GM23338 (cell line): ENCODE measurements around the gene CACTIN. TPM values are rescaled to one million over a fixed set of nuclear protein-coding genes. Genes with fewer than 3 reads are reported as not detected.

Experiments used
- ATAC-seq: fragments of 200-7000 bp; cut with Tn5 transposase; 3 replicates; pipeline ENCODE4 v1.9.1; 2020
- DNase-seq: peaks from one replicate; pipeline ENCODE4 v3.0.0-alpha.2; 2015; ENCODE audit warnings: low spot score
- H2AFZ ChIP-seq: fragments of 200-600 bp; sonication (generic); 2 replicates; pipeline ENCODE4 v1.8.0; 2016; ENCODE audit warnings: antibody characterized with exemption, mild to moderate bottlenecking, moderate library complexity
- H3F3A ChIP-seq: fragments of 200-600 bp; sonication (generic); replicated peaks from 2 replicates; pipeline ENCODE4 v1.8.0; 2017; ENCODE audit warnings: antibody characterized with exemption, mixed run types, low read depth
- H3K27ac ChIP-seq: fragments of 200-600 bp; sonication (generic); 2 replicates; pipeline ENCODE4 v1.6.1; 2016; ENCODE audit warnings: low read depth
- H3K27me3 ChIP-seq: fragments of 200-600 bp; sonication (generic); 2 replicates; pipeline ENCODE4 v1.8.0; 2016; ENCODE audit warnings: mild to moderate bottlenecking, mixed run types, moderate library complexity; ENCODE audit not compliant: insufficient read depth
- H3K36me3 ChIP-seq: fragments of 200-600 bp; sonication (generic); 2 replicates; pipeline ENCODE4 v1.8.0; 2016; ENCODE audit warnings: mild to moderate bottlenecking; ENCODE audit not compliant: insufficient read depth
- H3K4me1 ChIP-seq: fragments of 200-600 bp; sonication (generic); 2 replicates; pipeline ENCODE4 v1.8.0; 2016; ENCODE audit warnings: mild to moderate bottlenecking, moderate library complexity; ENCODE audit not compliant: insufficient read depth
- H3K4me2 ChIP-seq: fragments of 200-600 bp; sonication (generic); 2 replicates; pipeline ENCODE4 v1.7.1; 2017; ENCODE audit warnings: mixed run types
- H3K4me3 ChIP-seq: fragments of 200-600 bp; sonication (generic); 2 replicates; pipeline ENCODE4 v1.6.1; 2016; ENCODE audit warnings: mixed run types
- H3K79me2 ChIP-seq: fragments of 200-600 bp; sonication (generic); replicated peaks from 2 replicates; pipeline ENCODE4 v1.8.0; 2017; ENCODE audit warnings: mild to moderate bottlenecking; ENCODE audit not compliant: insufficient read depth
- H3K9me2 ChIP-seq: fragments of 200-600 bp; sonication (generic); 2 replicates; pipeline ENCODE4 v1.8.0; 2017; ENCODE audit not compliant: insufficient read depth
- H4K20me1 ChIP-seq: fragments of 200-600 bp; sonication (generic); replicated peaks from 2 replicates; pipeline ENCODE4 v1.8.0; 2017; ENCODE audit warnings: mild to moderate bottlenecking; ENCODE audit not compliant: insufficient read depth
- H3K27ac Mint-ChIP-seq: 2 replicates; pipeline ENCODE4 v1.8.0; 2020; ENCODE audit warnings: inconsistent platforms, mild to moderate bottlenecking, moderate library complexity, mixed read lengths
- H3K27me3 Mint-ChIP-seq: 3 replicates; pipeline ENCODE4 v1.8.0; 2022; ENCODE audit warnings: low read depth, mild to moderate bottlenecking, moderate library complexity, mixed read lengths, inconsistent platforms; ENCODE audit not compliant: insufficient read depth, poor library complexity
- H3K36me3 Mint-ChIP-seq: 3 replicates; pipeline ENCODE4 v1.8.0; 2021; ENCODE audit warnings: low read depth, mild to moderate bottlenecking, inconsistent platforms, moderate library complexity, mixed read lengths
- H3K4me1 Mint-ChIP-seq: 3 replicates; pipeline ENCODE4 v1.8.0; 2020; ENCODE audit warnings: mild to moderate bottlenecking, inconsistent platforms, mixed read lengths
- H3K4me3 Mint-ChIP-seq: 3 replicates; pipeline ENCODE4 v1.8.0; 2021; ENCODE audit warnings: moderate library complexity, mild to moderate bottlenecking, inconsistent platforms, mixed read lengths
- H3K9me3 Mint-ChIP-seq: 3 replicates; pipeline ENCODE4 v1.8.0; 2020; ENCODE audit warnings: moderate library complexity, mild to moderate bottlenecking, inconsistent platforms, mixed read lengths
- CREB1 ChIP-seq: fragments of 250-450 bp; sonication (Bioruptor Pico); IDR thresholded peaks from 2 replicates; pipeline ENCODE4 v1.5.0; 2020; ENCODE audit warnings: low read depth, mild to moderate bottlenecking, moderate library complexity
- ETS1 ChIP-seq: IDR thresholded peaks from 2 replicates; pipeline ENCODE4 v1.6.1; 2016; ENCODE audit warnings: antibody characterized with exemption
- EZH2phosphoT487 ChIP-seq: fragments of 200-600 bp; sonication (generic); IDR thresholded peaks from one replicate; pipeline ENCODE4 v1.8.1; 2018; ENCODE audit warnings: antibody characterized with exemption; ENCODE audit not compliant: unreplicated experiment
- JUNB ChIP-seq: IDR thresholded peaks from one replicate; pipeline ENCODE4 v1.6.1; 2016; ENCODE audit warnings: antibody characterized with exemption; ENCODE audit not compliant: unreplicated experiment
- NANOG ChIP-seq: IDR thresholded peaks from 2 replicates; pipeline ENCODE4 v1.6.1; 2016; ENCODE audit warnings: antibody characterized with exemption, borderline replicate concordance
- POLR2AphosphoS5 ChIP-seq: IDR thresholded peaks from 2 replicates; pipeline ENCODE4 v1.6.1; 2016; ENCODE audit warnings: antibody characterized with exemption, low read depth
- STAT1 ChIP-seq: IDR thresholded peaks from one replicate; pipeline ENCODE4 v1.6.1; 2016; ENCODE audit warnings: antibody characterized with exemption; ENCODE audit not compliant: unreplicated experiment
- ZNF114 ChIP-seq: fragments of 250-450 bp; sonication (Bioruptor Pico); IDR thresholded peaks from 2 replicates; pipeline ENCODE4 v1.5.0; 2020; ENCODE audit warnings: mild to moderate bottlenecking, moderate library complexity
- ZNF331 ChIP-seq: fragments of 250-450 bp; sonication (Bioruptor Pico); IDR thresholded peaks from 2 replicates; pipeline ENCODE4 v1.5.0; 2020; ENCODE audit warnings: low read depth, mild to moderate bottlenecking, moderate library complexity
- polyA plus RNA-seq: library from polyadenylated mRNA; unstranded; fragments of >200 nt; fragmentation: Nextera tagmentation; extraction: Ambion mirVana; gene quantifications from 2 replicates; pipeline ENCODE4 v1.2.1, GENCODE V29; 2016
- total RNA-seq: library from RNA; depleted of rRNA; stranded (reverse); fragments of >200 nt; shearing (Covaris generic); gene quantifications from 2 replicates; pipeline ENCODE4 v1.2.3, GENCODE V29; 2014
- TF ChIP-seq, protein P1 (sequence below), 2 experiments: fragments of 200-600 bp in 1 of 2; sonication (generic) in 1 of 2; conservative IDR thresholded peaks; 2 replicates each; pipeline versions ENCODE4 v1.5.1 to v1.6.1; 2016 to 2017; ENCODE audit warnings: antibody characterized with exemption in 2 of 2, low read depth in 2 of 2, mild to moderate bottlenecking in 2 of 2, moderate library complexity in 1 of 2
- TF ChIP-seq, protein P2 (sequence below): IDR thresholded peaks from one replicate; pipeline ENCODE4 v1.6.1; 2018; ENCODE audit warnings: antibody characterized with exemption; ENCODE audit not compliant: unreplicated experiment

The CACTIN gene
- total and polyA plus RNA-seq, 2 experiments from 2014 or later, result 14.3 to 47.4 TPM

GRCh38 chr19:3632098-3632497, 5.5 kb upstream of the CACTIN start (continued):
- TF ChIP-seq ETS1, result no peak
- TF ChIP-seq CREB1 (CRISPR knock-in tag), result no peak
- no peak for TF ChIP-seq NANOG
- TF ChIP-seq, protein P1, sequence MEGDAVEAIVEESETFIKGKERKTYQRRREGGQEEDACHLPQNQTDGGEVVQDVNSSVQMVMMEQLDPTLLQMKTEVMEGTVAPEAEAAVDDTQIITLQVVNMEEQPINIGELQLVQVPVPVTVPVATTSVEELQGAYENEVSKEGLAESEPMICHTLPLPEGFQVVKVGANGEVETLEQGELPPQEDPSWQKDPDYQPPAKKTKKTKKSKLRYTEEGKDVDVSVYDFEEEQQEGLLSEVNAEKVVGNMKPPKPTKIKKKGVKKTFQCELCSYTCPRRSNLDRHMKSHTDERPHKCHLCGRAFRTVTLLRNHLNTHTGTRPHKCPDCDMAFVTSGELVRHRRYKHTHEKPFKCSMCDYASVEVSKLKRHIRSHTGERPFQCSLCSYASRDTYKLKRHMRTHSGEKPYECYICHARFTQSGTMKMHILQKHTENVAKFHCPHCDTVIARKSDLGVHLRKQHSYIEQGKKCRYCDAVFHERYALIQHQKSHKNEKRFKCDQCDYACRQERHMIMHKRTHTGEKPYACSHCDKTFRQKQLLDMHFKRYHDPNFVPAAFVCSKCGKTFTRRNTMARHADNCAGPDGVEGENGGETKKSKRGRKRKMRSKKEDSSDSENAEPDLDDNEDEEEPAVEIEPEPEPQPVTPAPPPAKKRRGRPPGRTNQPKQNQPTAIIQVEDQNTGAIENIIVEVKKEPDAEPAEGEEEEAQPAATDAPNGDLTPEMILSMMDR (conservative IDR thresholded peaks at IDR 0.05; ENCODE audit: low read depth in 2 of 2), result no peak
- TF ChIP-seq, protein P2, sequence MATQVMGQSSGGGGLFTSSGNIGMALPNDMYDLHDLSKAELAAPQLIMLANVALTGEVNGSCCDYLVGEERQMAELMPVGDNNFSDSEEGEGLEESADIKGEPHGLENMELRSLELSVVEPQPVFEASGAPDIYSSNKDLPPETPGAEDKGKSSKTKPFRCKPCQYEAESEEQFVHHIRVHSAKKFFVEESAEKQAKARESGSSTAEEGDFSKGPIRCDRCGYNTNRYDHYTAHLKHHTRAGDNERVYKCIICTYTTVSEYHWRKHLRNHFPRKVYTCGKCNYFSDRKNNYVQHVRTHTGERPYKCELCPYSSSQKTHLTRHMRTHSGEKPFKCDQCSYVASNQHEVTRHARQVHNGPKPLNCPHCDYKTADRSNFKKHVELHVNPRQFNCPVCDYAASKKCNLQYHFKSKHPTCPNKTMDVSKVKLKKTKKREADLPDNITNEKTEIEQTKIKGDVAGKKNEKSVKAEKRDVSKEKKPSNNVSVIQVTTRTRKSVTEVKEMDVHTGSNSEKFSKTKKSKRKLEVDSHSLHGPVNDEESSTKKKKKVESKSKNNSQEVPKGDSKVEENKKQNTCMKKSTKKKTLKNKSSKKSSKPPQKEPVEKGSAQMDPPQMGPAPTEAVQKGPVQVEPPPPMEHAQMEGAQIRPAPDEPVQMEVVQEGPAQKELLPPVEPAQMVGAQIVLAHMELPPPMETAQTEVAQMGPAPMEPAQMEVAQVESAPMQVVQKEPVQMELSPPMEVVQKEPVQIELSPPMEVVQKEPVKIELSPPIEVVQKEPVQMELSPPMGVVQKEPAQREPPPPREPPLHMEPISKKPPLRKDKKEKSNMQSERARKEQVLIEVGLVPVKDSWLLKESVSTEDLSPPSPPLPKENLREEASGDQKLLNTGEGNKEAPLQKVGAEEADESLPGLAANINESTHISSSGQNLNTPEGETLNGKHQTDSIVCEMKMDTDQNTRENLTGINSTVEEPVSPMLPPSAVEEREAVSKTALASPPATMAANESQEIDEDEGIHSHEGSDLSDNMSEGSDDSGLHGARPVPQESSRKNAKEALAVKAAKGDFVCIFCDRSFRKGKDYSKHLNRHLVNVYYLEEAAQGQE, result no peak
- TF ChIP-seq JUNB, result no peak
- TF ChIP-seq EZH2phosphoT487, result no peak
- no peak for TF ChIP-seq STAT1
- TF ChIP-seq ZNF331, result no peak
- TF ChIP-seq ZNF114 (CRISPR knock-in tag), result no peak

- Mint-ChIP-seq H3K4me1 (no peaks in the 10 kb centered on the region), H3K4me3 (no peak overlapping the region), H3K9me3 (no peaks in the 10 kb centered on the region), H3K27ac (no peak overlapping the region), H3K36me3 (no peaks in the 10 kb centered on the region; the same call in 2 of the 3 replicates), H3K27me3 (peaks cover 13% of the 10 kb centered on the region)
- DNase-seq (no peak), ATAC-seq (no peak)
- Histone ChIP-seq H4K20me1 (no peaks in the 10 kb centered on the region; the same call in 1 of the 2 replicates), H3K36me3 (no peaks in the 10 kb centered on the region), H2AFZ (no peak overlapping the region), H3K27me3 (no peaks in the 10 kb centered on the region), H3K79me2 (peaks cover 2% of the 10 kb centered on the region), H3K4me3 (no peak overlapping the region), H3F3A (peaks cover 5% of the 10 kb centered on the region; the same call in 1 of the 2 replicates), H3K4me1 (no peaks in the 10 kb centered on the region), H3K27ac (no peak overlapping the region), H3K4me2 (no peak overlapping the region), H3K9me2 (no peaks in the 10 kb centered on the region)
- TF ChIP-seq ZNF114 (CRISPR knock-in tag), result no peak
- TF ChIP-seq STAT1, result no peak
- no peak for TF ChIP-seq POLR2AphosphoS5
- TF ChIP-seq, protein P1 (conservative IDR thresholded peaks at IDR 0.05; ENCODE audit: low read depth in 2 of 2), result no peak
- TF ChIP-seq ETS1, result no peak
- TF ChIP-seq EZH2phosphoT487, result no peak
Observed at GRCh38 chr19:3631053-3631861, 4.7 kb upstream of the CACTIN start.
